ENCODE measurements around the gene ABHD11. TPM values are rescaled to one million over a fixed set of nuclear protein-coding genes. Genes with fewer than 3 reads are reported as not detected.

The ABHD11 gene
- total and polyA plus RNA-seq, 2 experiments from 2014 or later = 30.7 to 90.9 TPM

DNA sequence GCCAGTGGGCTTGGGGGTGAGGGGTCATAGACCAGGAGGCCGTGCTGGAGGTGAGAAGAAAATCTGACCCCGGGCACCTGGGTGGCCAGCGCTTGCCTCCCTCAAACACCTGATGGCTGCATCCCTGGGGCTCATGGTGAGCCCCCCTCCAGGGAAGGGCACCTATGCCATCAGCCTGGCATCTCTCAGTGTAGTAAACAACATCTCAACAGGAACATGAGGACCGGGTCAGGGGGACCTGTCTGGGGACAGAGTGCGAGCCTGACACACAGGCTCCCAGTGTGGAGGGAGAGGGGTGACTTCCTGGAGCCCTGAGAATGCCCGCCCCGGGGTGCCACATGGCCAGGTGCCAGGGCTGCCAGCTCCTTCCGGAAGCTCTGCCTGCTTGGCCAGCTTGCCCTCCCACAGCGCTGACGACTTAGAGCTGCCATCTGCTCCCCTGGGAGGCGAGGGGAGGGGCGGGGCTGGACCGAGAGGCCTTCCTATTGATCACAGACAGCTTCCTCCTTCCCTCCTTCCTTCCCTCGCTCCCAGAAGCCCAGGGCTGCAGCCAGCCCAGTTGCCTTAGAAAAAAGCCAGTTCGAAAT lies 31.5 kb downstream of the ABHD11 start:
- no peaks in the 10 kb centered on the region for H4K20me1 ChIP-seq (ENCODE audit: insufficient read depth, poor library complexity, severe bottlenecking)
- H3K27me3 ChIP-seq = no peaks in the 10 kb centered on the region
- H3K4me1 ChIP-seq (ENCODE audit: insufficient read depth) = peaks cover 8% of the 10 kb centered on the region
- no peaks in the 10 kb centered on the region for H3K9me2 ChIP-seq (replicated peaks; ENCODE audit: insufficient read depth)
- peaks cover 29% of the 10 kb centered on the region for H3K79me2 ChIP-seq
- DNase-seq (ENCODE audit: low spot score) = no peak
- no peak overlapping the region for H3K27ac ChIP-seq
- 97% methylated on average over 15 of the region's 15 CpGs for WGBS (ENCODE audit: low lambda C conversion rate, missing lambda C conversion rate)
- H3K9me3 ChIP-seq (ENCODE audit: low read depth) = no peaks in the 10 kb centered on the region
- H3K4me3 ChIP-seq = no peak overlapping the region
- no peak overlapping the region for H3K4me2 ChIP-seq
- TF ChIP-seq CTCF (IDR thresholded peaks at IDR 0.05; ENCODE audit: poor library complexity) (no peak), EZH2 (IDR thresholded peaks at IDR 0.05; ENCODE audit: borderline replicate concordance) (no peak), EZH2phosphoT487 (IDR thresholded peaks at IDR 0.05; ENCODE audit: low read depth, severe bottlenecking, unreplicated experiment) (no peak)
- no peaks in the 10 kb centered on the region for H3K36me3 ChIP-seq (replicated peaks; ENCODE audit: insufficient read depth, low read depth)
- H2AFZ ChIP-seq = no peak overlapping the region

DNA sequence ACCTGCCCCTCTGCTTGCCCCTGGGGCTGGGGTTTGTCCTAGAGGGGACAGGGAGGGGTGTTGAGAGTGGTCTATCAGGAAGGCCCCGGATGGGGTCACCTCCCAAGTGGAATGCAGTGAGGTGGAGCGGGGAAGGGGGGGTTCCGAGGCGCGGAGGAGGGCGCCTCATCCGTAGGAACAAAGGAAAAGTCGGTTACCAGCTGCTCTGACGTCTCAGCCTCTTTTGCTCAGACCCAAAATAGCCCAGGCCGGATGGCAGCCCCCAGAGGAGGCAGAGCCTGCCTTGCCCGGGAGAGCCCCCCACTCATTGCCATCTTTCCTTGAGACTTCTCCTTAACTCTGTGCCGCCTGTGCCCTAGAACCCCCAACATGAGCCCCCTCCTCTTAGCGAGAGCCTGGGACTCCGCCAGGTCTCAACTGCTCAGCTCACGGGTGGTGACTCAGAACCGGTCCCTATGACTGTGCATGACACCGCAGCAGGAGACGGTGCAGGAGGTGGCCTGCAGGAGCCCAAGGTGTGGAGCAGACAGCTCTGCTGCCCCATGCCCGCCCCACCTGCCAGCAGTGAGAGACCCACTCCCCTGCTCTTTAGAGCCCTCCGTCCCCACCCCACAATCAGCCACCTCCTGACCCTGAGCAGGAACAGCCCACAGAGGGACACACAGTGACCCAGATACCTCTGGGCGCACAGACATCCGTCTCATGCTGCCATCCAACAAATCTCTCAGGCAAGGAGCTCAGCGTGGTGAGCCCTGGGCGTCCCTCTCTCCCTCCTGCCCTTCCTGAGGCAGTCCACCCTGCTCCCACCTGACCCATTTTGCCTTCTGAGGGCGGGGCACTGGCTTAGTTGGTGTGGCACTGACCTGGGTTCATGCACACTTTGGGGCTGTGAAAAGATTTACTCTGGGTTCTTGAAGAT lies 32.2 kb downstream of the ABHD11 start:
- no peak overlapping the region for H2AFZ ChIP-seq
- no peak for DNase-seq (ENCODE audit: low spot score)
- no peaks in the 10 kb centered on the region for H3K36me3 ChIP-seq (replicated peaks; ENCODE audit: insufficient read depth, low read depth)
- no peak overlapping the region for H3K27ac ChIP-seq
- peaks cover 22% of the 10 kb centered on the region for H3K79me2 ChIP-seq
- H3K4me3 ChIP-seq = no peak overlapping the region
- H3K4me2 ChIP-seq = no peak overlapping the region
- peaks cover 8% of the 10 kb centered on the region for H3K4me1 ChIP-seq (ENCODE audit: insufficient read depth)
- no peaks in the 10 kb centered on the region for H3K9me3 ChIP-seq (ENCODE audit: low read depth)
- no peak for TF ChIP-seq CTCF (IDR thresholded peaks at IDR 0.05; ENCODE audit: poor library complexity)
- no peak for TF ChIP-seq EZH2phosphoT487 (IDR thresholded peaks at IDR 0.05; ENCODE audit: low read depth, severe bottlenecking, unreplicated experiment)
- H3K27me3 ChIP-seq = no peaks in the 10 kb centered on the region
- H4K20me1 ChIP-seq (ENCODE audit: insufficient read depth, poor library complexity, severe bottlenecking) = no peaks in the 10 kb centered on the region
- no peaks in the 10 kb centered on the region for H3K9me2 ChIP-seq (replicated peaks; ENCODE audit: insufficient read depth)
- 91% methylated on average over 24 of the region's 25 CpGs for WGBS (ENCODE audit: low lambda C conversion rate, missing lambda C conversion rate)

GRCh38 chr7:73705551-73705920 lies 33.1 kb downstream of the ABHD11 start:
- 94% methylated on average over 10 of the region's 10 CpGs for WGBS (ENCODE audit: low lambda C conversion rate, missing lambda C conversion rate)
- Histone ChIP-seq H3K4me1 (ENCODE audit: insufficient read depth) (peaks cover 8% of the 10 kb centered on the region), H3K27me3 (no peaks in the 10 kb centered on the region), H3K27ac (no peak overlapping the region), H3K9me2 (replicated peaks; ENCODE audit: insufficient read depth) (no peaks in the 10 kb centered on the region), H4K20me1 (ENCODE audit: insufficient read depth, poor library complexity, severe bottlenecking) (no peaks in the 10 kb centered on the region), H3K79me2 (peaks cover 13% of the 10 kb centered on the region), H3K9me3 (ENCODE audit: low read depth) (no peaks in the 10 kb centered on the region), H3K4me2 (no peak overlapping the region), H3K36me3 (replicated peaks; ENCODE audit: insufficient read depth, low read depth) (no peaks in the 10 kb centered on the region), H2AFZ (no peak overlapping the region), H3K4me3 (no peak overlapping the region)
- DNase-seq (ENCODE audit: low spot score) = no peak
- TF ChIP-seq EZH2 (IDR thresholded peaks at IDR 0.05; ENCODE audit: borderline replicate concordance) = no peak
